Stimulated activated CD8-positive, alpha-beta memory T cell treated with anti-CD3 and anti-CD28 coated beads, Interleukin-4, amount 100 ng/mL, for 4 hours (primary cell): ENCODE data around the gene CDK7.

Experiments used
- DNase-seq, 2 donors: peaks; one replicate each; pipeline ENCODE4 v3.0.0-alpha.2; 2020; ENCODE audit warnings: low read depth in 2 of 2, low spot score in 1 of 2

The CDK7 gene

GRCh38 chr5:69288688-69289087, 54.0 kb downstream of the CDK7 start:
- DNase-seq: no peak

GRCh38 chr5:69292306-69292705, 57.6 kb downstream of the CDK7 start:
- no peak for DNase-seq

GRCh38 chr5:69293882-69294281, 59.2 kb downstream of the CDK7 start:
- no peak for DNase-seq

GRCh38 chr5:69295088-69295754, 60.5 kb downstream of the CDK7 start:
- DNase-seq: no peak

- DNase-seq: no peak
These were observed 64.9 kb downstream of the CDK7 start for GRCh38 chr5:69299625-69300024.

- DNase-seq: no peak
These were observed 66.0 kb downstream of the CDK7 start for GRCh38 chr5:69300537-69301203.

GRCh38 chr5:69305512-69305911, 70.8 kb downstream of the CDK7 start:
- DNase-seq: no peak

- DNase-seq: no peak
These were observed 73.4 kb downstream of the CDK7 start for GRCh38 chr5:69308046-69308553.

- DNase-seq: no peak
These were observed 74.7 kb downstream of the CDK7 start for GRCh38 chr5:69309380-69309779.

- DNase-seq: no peak
These were observed 77.9 kb downstream of the CDK7 start for GRCh38 chr5:69312459-69313160.

- DNase-seq: no peak
These were observed 78.7 kb downstream of the CDK7 start for GRCh38 chr5:69313428-69313827.

GRCh38 chr5:69315972-69316371, 81.3 kb downstream of the CDK7 start:
- no peak for DNase-seq

- DNase-seq: no peak
These were observed 82.7 kb downstream of the CDK7 start for GRCh38 chr5:69317391-69317790.

GRCh38 chr5:69326365-69326764, 91.7 kb downstream of the CDK7 start:
- no peak for DNase-seq
